GM12878 (cell line): ENCODE results near the gene CITED2.

Experiments
- BHLHE40 ChIP-seq, 2 experiments: fragments of 450-650 bp in 1 of 2; IDR thresholded peaks; 2 replicates each; pipeline ENCODE4 v1.6.1; 2011 to 2017; ENCODE audit warnings: low read depth in 2 of 2, borderline replicate concordance in 1 of 2, improper control_type of control experiment in 1 of 2, low read length in 1 of 2, mild to moderate bottlenecking in 1 of 2
- CBX5 ChIP-seq: sonication (generic); IDR thresholded peaks from 2 replicates; pipeline ENCODE4 v1.6.1; 2016; ENCODE audit warnings: low read depth, moderate library complexity, mild to moderate bottlenecking, inconsistent platforms
- RAD21 ChIP-seq: IDR thresholded peaks from 2 replicates; pipeline ENCODE4 v1.6.1; 2011; ENCODE audit warnings: mild to moderate bottlenecking, low read depth, low read length, moderate library complexity; ENCODE audit not compliant: insufficient read depth
- TF ChIP-seq, protein P1 (sequence below), 3 experiments: IDR thresholded peaks in 2 of 3; conservative IDR thresholded peaks in 1 of 3; 2 replicates each; pipeline ENCODE4 v1.5.1; 2011; ENCODE audit warnings: low read depth in 3 of 3, low read length in 3 of 3, mild to moderate bottlenecking in 3 of 3, control low read depth in 2 of 3, moderate library complexity in 2 of 3, inconsistent platforms in 1 of 3, mixed read lengths in 1 of 3; ENCODE audit not compliant: control insufficient read depth in 2 of 3, insufficient read depth in 1 of 3; ENCODE audit errors: extremely low read depth in 1 of 3

DNA sequence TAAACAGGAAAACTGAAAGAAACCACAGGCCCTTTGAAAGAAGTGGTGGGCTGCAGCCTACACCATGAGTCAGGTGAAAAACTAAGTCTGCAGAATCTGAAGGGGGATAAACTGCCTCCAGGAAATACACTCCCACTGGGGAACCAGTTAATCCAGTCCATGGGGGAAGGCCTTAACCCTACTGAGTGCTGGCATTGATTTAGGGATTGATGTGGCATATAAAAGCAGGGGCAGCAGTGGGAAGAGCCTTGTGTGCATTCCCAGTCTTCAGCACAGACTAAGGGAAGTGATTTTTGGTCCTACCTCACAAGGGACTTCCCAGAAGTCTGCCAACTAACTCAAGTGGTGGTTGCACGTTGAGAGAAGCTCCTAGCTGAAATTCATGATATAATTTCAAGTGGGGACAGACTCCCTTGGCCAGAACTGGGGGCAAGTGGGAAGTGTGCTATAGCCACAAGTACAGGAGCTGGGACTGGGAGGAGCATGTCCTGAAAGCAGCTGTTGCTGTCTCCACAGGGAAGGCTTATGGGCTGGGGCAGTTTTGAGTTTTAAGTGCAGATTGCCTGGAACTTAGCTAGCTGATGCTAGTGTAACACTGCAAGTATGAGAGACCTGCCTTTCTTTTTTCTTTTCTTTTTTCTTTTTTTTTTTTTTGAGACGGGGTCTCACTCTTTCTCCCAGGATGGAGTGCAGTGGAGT is 31.2 kb downstream of the CITED2 start:
- TF ChIP-seq BHLHE40 (IDR thresholded peaks at IDR 0.05; ENCODE audit: borderline replicate concordance in 1 of 2, low read depth in 2 of 2, low read length in 1 of 2) (no peak), RAD21 (no peak), CBX5 (no peak)
- TF ChIP-seq, protein P1, sequence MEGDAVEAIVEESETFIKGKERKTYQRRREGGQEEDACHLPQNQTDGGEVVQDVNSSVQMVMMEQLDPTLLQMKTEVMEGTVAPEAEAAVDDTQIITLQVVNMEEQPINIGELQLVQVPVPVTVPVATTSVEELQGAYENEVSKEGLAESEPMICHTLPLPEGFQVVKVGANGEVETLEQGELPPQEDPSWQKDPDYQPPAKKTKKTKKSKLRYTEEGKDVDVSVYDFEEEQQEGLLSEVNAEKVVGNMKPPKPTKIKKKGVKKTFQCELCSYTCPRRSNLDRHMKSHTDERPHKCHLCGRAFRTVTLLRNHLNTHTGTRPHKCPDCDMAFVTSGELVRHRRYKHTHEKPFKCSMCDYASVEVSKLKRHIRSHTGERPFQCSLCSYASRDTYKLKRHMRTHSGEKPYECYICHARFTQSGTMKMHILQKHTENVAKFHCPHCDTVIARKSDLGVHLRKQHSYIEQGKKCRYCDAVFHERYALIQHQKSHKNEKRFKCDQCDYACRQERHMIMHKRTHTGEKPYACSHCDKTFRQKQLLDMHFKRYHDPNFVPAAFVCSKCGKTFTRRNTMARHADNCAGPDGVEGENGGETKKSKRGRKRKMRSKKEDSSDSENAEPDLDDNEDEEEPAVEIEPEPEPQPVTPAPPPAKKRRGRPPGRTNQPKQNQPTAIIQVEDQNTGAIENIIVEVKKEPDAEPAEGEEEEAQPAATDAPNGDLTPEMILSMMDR (IDR thresholded peaks at IDR 0.05 in 2 of 3, conservative IDR thresholded peaks at IDR 0.05 in 1 of 3; ENCODE audit: control insufficient read depth in 2 of 3, extremely low read depth in 1 of 3, insufficient read depth in 1 of 3, low read depth in 3 of 3, low read length in 3 of 3) = no peak
